Hematopoietic multipotent progenitor cell treated with erythropoietin and hydrocortisone succinate and interleukin-3 and kit ligand, for 4 days (in vitro differentiated cells): ENCODE measurements around the gene MCM9.

Experiments used
- DNase-seq: peaks from one replicate; pipeline ENCODE4 v3.0.0-alpha.2; 2015

The MCM9 gene

DNA sequence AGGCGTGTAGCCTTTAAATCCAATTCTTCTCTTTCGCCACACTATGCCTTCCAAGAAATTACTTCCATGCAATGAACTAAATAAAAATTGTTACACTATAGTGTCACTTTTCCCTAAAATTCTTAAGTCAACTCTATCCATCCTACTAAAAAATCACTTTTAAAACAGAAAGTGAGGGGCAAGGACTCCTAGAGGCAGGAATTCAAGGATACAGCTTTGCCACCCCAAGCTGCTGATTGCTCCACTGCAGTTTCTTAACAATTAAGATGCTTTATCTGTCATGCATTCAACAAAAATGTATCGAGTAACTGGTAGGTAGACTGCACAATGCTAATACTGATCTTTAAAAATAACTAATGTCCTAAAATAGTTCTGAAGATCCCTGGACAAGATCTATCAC, 4.3 kb downstream of the MCM9 start:
- DNase-seq, result no peak

DNA sequence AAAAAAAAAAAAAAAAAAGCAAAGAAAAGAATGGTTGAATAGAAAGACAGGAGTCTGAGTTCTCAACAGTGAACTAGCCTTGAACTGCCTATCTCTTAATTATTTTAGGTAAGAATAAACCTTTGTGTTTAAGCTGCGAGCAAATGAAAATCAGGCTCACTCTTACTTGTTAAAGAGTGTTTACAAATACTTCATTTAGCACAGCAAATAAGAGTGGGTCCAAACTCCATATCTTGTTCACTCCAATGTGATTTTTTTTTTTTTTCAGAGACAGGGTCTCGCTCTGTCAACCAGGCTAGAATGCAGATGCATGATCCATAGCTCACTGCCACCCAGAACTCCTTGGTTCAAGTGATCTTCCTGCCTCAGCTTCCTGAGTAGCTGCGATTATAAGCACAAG, 11.9 kb downstream of the MCM9 start:
- DNase-seq, result no peak

DNA sequence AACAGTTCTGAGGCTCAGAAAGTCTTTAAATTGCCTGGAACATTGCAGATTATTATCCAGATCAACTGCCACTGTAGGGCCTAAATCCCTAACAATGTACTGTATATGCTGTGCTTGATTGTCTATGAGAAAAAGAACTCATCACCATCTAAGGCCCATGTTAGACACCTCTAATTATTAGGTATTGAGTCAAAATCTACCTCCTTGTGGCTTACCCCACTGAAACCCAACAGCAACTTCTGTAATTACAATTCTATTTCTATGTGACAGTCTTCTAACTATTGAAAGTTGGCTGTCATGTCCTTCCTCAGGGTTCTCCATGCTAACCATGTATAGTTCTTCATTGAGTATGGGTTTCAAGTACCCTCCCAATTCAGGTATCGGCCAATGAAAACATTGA, 13.9 kb downstream of the MCM9 start:
- no peak for DNase-seq

DNA sequence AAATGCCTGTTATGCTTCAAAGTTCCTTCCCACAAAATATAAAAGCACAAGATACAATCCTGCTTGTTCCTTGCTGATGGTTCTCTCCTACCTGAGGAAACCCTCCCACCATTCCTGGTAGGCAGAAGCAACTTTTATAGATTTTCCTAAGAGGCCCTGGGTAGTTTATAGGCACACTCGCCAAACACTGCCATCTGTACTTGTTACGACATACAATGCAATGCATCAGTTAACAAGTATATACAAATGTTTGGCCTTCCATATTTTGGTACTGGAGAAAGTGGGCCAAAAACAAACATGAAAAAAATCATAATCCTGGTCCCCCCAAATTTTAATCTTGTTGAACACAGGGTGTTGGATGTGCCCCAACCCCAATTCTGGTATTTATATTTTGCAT, 16.6 kb downstream of the MCM9 start:
- DNase-seq, result no peak

DNA sequence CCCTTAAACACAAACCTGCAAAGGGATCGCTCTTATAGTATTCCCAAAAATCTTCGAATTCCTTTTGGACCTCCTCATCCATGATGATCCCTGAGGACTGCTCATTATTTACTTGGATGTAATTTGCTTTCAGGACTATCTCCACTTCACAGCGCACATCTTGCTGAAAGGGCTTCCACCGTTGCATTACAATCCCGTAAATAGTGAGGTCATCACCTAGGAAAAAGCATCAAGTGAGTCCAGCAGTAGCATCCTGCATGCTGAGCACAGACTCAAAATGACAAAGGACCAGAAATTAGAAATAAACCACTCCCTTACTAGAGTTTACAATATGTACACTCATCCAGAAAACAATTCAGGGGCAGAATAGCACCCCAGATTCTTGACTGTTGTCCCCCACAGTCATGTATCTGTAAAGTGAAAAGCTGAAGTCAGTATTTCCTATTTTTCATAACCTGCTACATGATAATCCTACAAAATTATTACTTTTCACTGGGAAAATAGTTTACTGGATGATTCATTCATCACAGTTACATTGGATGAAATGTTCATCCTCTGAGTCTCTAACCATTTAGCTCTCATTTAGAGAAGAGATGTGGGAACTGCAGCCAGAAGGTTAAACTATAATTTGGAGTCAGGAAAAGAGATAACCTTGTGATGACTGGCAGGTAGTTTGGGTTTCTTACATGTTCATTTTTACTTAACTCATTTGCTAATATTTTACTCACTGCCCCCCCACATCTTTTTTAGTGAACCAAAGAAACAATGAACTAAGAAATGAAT, 17.2 kb downstream of the MCM9 start:
- no peak for DNase-seq

DNA sequence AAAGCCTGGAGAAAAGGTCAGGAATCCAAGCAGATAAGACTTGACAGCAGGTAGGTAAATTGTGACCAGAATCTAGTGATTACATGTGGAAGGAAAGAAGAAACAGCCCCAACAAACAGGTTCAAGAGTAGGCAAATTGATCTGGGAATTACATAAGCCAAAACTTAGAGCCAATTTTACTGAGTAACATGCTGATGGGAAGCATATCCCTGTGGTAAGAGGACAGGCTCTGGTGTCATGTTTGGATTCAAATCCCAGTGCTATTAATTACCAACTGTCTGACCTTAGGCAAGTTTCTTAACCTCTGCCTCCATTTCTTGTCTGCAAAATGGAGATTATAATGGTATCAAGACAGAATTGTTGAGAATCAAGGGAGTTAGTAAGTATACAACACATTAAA, 20.4 kb downstream of the MCM9 start:
- DNase-seq, result no peak

DNA sequence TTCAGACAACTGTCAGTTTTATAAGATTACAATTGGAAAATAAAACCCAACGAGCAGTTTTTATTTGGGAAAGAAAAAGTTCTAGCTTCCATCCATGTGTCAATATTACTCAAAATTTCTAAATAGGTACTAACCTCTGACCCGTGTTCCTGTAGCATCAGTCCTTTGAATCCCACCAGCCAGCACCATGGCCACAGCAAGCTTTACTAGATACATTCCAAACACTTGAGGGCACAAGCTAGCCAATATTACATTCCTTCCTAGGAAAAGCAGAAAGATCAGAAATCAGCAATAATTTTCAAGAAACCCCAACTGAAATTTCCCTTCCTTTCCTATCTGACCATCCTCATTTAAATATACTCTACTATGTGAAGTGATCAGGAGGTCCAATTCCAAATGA, 21.8 kb downstream of the MCM9 start:
- DNase-seq, result no peak

DNA sequence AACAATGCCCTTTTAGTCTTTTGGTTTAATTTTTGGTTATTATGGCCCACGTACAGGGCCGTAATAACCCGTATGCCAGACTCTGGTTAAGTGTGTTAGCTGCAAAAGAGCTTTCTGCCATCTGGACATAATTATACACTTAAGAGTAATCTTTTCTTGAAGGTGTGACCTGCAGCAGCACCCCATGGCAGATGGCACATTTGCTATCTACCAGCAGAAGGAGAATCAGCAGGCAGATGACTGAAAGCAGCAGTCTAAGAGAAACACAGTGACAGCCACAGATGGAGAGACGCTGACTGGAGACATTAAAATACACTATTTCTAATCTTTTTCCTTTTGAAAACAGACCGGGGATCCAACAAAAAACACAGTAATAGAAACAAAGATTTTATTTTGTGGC, 22.3 kb downstream of the MCM9 start:
- no peak for DNase-seq

DNA sequence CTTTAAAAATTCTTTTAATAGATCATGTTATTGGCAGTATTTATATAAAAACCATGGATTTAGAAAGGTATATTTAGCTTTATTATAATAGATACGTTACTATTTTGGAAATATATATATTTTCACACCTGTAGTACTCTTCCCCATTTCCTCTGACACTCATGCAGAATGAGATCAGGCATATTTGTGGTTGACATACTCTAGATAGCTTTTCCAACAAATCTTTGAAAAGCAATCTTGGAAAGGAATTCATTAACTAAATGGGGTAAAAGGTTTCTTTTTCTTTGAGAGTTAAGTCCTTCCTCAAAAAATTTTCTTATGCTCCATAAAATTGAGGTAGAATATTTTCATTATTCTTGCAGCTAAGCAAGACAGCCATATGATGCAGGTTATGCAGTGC, 26.5 kb downstream of the MCM9 start:
- DNase-seq, result no peak

DNA sequence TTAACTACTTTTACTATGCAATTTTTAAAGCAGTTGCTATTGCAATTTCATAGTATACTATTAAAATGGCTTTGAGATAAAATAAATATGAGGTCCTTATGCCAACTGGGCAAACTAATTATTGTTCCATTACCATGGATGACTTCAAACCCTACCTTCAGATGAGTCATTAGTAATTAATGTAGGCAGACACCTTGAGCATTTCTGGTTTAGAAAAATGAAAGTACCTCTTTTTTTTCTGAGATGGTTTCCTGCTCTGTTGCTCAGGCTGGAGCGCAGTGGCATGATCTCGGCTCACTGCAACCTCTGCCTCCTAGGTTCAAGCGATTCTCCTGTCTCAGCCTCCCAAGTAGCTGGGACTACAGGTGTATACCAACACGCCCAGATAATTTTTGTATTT, 29.1 kb downstream of the MCM9 start:
- no peak for DNase-seq

DNA sequence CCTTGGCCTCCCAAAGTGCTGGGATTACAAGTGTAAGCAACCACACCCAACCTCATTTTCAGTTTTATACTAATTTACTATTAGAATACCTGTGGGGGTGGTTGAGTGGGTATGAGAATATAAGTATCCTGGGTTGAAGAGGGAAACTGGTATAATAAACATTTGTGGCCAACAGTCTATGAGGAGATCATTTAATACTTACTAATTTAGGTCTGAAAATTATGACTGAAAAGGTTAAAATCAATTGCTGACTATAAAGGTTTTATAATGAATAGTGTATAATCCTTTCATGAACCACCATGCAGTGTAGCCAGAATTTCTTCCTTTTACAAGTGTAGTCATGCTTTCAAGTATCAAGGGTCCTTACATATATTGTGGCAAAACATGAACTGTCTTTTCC, 29.9 kb downstream of the MCM9 start:
- no peak for DNase-seq

DNA sequence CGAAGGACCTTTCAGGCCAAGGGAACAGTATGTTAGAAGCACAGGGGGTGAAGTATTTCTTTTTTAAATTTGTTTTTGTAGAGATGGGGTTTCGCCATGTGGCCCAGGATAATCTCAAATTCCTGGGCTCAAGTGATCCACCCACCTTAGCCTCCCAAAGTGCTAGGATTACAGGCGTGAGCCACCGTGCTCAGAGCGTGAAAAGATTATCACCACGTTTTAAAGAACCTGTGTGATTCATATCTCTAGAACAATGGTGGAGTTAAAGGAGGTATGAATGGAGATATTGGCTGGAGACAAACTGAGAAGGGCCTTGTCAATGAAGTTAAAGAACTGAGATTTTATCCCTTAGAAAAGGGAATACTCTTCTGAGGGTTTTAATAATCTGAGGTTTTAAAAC, 31.3 kb downstream of the MCM9 start:
- DNase-seq, result no peak

DNA sequence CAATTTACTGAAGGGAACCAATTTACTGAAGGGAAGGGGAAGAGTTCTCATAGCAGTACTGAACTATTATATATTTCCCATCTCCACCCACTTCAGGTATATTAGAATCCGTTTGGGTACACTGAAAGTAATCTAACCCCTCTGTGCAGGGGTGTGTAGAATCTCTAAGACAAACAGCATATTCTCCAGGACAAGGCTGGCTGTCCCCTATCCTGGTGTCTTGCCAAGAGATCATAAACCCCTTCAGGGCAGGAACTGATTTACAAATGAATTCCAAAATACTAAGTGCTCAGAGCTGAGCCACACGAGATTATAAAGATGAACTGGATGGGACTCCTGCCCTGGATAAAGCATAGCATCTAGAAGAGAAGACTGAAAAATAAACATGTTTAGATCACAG, 31.8 kb downstream of the MCM9 start:
- DNase-seq, result no peak

DNA sequence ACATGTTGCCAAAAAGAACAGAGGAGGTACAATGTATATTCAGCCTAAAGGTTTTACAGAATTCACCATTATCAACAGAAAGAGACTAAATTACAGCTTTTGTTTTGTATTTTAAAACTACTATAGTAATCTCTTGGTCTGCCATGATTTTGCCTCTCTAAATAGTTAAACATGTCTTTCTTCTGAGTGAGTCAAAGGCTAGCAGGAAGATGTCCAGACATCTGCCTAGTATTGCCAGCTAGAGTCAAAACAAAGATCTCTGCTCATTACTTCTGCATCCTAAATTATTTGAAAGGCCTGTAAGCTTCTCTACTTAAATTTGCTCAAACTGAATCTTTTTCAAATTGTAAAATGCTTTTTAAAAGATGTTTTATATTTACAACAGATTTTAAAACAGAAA, 32.2 kb downstream of the MCM9 start:
- DNase-seq, result no peak

DNA sequence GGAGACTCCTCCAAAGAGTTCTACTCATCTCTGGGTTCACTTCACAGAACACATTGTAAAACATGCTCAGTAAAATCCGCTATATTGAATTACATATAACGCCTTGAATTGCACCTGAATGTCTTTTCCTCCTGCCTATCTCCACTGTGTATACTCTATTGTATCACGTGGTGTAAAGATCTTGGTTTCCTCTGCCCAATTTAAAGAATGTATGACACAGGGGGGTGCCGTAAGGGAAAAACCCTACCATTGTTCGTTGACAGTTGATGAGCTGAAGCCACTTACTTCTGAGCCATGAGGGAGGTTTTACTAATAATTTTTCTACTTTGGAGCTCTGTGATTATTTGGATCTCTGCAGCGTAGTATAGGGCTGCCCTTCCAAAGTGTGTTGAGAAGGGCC, 35.0 kb downstream of the MCM9 start:
- DNase-seq, result no peak

DNA sequence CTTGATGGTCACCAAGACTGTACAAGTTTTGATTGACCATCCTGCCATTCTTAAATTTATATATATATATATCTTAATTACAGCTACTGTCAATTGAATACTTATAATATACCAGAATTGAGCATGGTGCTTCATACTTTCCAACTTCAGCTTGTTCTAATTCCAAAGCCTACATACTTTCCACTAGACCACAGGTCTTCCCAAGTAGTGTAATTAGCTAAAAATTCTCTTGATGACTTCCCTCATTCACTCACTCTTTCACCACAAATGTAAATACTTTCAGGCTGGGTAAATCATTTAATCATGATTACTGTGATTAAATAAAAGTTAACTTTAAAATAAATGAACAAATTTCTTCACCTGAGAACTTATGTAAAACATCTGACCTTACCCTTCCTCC, 37.6 kb downstream of the MCM9 start:
- DNase-seq, result no peak

DNA sequence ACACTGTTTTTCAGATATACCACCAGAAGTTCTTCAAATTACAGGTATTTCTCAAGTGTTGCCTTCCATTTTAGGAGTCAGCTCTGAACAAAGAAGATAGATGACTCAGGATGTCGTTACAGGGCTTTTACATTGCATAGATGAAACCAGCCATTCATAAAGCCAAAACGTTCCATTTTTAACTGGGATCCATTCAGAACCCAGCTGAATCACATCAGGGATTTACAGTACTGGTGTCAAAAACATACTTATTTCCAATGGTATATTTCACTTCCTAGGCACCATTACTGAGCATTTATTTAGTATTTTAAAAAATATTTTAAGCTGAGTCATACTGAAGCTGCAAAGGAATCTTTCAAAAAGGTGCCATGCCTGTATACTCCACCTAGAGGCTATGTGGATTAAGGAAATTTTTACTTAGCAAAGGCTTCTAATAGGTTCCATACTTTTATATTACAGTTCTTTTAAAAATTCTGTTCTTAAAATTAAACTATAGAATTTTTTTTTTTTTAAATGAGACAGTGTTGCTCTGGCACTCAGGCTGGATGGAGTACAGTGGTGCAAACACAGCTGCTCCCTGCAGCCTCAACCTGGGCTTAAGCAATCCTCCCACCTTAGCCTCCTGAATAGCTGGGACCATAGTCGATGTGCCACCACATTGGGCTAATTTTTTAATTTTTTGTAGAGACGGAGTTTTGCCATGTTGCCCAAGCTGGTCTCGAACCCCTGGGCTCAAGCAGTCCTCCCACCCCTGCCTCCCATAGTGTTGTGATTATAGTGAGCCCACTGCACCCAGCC, 38.4 kb downstream of the MCM9 start:
- DNase-seq, result peak; percentile 80

DNA sequence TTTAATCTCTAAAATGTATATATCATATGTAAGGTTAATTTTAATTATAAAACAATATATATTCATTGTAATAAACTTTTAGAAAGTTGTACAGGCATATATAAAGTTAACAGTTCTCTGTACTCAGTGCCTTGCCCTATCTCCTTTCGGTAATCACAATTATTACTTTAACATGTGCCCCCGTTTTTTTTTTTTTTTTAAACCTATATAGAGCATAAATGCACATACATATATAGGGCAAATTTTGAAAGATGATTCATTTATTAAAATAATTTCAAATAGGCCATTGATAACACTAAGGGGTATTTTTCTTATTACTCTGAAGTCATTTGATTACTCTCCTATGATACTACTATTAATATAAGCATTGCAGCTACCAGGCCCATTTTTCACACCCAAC, 39.1 kb downstream of the MCM9 start:
- peak; percentile 19 for DNase-seq

DNA sequence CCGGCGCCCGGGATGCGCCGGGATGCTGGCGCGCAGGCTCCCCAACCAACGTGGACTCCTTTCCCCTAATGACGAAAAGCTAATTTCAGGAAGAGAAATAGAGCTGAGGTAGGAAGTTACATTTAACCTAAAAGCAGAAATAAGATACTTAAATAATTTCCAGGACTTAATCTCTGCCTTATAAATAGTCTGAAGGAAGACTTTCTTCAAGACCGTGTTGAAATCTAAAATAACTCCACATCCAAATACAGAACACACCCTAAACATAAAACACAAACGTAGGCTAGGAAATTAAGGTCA, 39.7 kb downstream of the MCM9 start:
- DNase-seq, result no peak

DNA sequence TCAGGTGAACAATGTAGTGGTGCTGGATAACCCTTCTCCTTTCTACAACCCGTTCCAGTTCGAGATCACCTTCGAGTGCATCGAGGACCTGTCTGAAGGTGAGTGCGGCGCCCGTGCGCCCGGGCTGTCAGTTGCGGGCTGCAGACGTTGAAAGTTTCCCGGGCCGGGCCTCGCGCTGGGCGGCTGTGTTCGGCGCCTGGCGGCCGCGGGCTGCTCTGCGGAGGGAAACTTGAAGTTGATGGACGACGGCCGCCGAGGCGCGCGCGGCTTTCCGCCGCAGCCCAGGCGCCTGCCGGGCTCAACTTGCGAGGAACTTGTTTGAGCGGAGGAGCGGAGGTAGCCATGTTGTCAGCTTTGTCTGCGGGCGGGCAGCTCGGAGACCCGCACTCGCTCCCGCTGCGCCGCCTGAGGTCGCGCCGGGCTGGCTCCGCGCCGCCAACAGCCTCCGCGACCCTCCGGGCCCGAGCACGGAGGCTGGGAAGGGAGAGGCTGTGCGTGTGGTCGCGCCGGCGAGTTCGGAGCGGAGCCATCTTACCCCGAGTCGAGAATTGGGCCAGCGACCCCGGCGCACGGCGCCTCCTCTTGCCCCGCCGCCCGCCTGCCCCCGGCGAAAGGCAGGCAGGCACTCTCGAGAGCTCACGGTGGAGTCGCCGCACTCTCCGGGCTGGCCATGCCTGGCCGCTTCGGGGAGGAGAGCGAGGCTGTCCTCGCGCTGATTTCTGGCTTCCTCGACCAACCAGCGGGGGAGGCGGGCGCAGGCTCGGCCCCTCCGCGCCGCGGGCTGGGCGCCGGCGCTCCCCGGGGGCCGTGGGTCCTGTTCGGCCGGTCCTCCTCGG, 40.3 kb downstream of the MCM9 start:
- DNase-seq, result peak; percentile 73

DNA sequence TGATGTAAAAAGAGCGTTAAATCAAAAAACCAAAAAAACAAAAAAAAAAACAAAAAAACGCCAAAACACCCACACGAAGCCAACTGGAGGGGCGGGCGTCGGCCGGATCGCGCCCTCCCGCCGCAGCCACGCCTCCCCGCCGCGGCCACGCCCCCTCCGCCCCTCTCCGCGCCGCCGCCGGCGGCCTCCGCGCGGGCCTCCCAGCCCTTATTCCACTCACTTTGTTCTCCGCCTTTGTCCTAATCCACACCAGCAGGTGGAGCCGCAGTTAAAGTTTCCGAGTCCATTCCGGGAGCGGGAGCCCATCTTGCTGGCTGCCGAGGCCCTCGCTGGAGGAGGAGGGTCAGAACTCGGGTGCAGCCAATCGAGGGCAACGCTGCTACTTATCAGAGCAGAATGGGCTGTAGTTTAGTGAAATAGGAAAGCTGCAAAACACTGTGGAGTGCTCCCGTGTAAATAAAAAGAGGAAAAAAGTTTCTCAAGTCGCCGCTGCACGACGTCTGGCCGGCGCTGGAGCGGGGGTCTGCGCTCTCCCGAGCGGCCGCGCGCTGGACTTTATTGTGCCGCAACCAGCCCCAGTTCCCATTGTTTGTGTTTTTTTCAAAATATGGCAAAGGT, 41.0 kb downstream of the MCM9 start, which contains the start of gene ASF1A:
ASF1A (plus strand) TSS at position 346 of the 618 bp plus-strand sequence; CDS start at position 608, 262 bp downstream.
- peak; percentile 99 for DNase-seq

DNA sequence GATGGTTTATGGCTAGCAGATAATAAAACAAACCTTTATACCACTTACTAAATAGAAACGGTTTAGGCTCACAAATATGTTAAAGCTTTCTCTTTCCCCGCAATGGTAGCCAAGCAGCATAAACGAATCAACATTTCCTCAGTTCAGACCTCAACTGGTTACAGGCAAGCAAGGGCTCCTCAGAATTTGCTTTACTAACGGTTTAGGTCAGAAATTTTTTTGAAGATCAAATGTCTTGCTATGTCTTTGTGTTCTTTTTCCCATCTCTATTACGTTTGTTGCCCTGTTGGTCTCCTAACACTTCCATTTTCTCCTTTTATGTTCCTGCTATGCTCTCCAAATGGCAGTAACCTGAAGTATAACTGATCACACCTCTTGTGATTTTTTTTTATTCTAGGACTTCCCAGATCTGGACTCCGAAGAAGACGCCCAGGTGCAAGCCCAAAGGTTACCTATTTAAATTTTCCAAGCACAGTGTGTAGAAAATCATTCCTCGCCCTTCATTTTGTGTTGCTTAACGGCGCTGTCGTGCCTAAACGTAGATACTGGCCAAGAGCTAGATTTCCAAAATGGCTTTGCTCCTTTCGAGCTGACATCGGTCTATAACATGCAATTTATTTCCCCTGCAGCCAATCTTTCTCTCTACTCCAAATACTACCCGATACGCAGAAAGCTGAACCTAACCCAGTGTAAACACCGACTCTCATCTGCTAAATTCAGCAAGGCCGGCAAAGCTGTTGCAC, 41.7 kb downstream of the MCM9 start:
- peak; percentile 83 for DNase-seq
